ENCODE data around the gene ERGIC1. TPM values are rescaled to one million over a fixed set of nuclear protein-coding genes. Genes with fewer than 3 reads are reported as not detected.

Gene ERGIC1
- total RNA-seq, 1 donor from 2014 or later = 105 TPM

GRCh38 chr5:172901012-172901780, 67.1 kb downstream of the ERGIC1 start:
- Histone ChIP-seq H3K4me3 (ENCODE audit: low read depth, low read length) (no peak overlapping the region), H3K27me3 (ENCODE audit: control insufficient read depth, insufficient read depth, low read length) (no peaks in the 10 kb centered on the region), H3K36me3 (ENCODE audit: control insufficient read depth, insufficient read depth, low read length) (peaks cover 9% of the 10 kb centered on the region)
- FAIRE-seq (no peak), DNase-seq (ENCODE audit: low read depth) (no peak)
- TF ChIP-seq CTCF (IDR thresholded peaks at IDR 0.05; ENCODE audit: insufficient read depth, low read length, severe bottlenecking) = no peak

GRCh38 chr5:172901788-172902496, 67.9 kb downstream of the ERGIC1 start:
- DNase-seq (ENCODE audit: low read depth) (peak; percentile 43), FAIRE-seq (no peak)
- Histone ChIP-seq H3K4me3 (ENCODE audit: low read depth, low read length) (no peak overlapping the region), H3K36me3 (ENCODE audit: control insufficient read depth, insufficient read depth, low read length) (peaks cover 9% of the 10 kb centered on the region), H3K27me3 (ENCODE audit: control insufficient read depth, insufficient read depth, low read length) (no peaks in the 10 kb centered on the region)
- TF ChIP-seq CTCF (IDR thresholded peaks at IDR 0.05; ENCODE audit: insufficient read depth, low read length, severe bottlenecking) = no peak

GRCh38 chr5:172902497-172903472, 68.7 kb downstream of the ERGIC1 start:
- FAIRE-seq = no peak
- H3K4me3 ChIP-seq (ENCODE audit: low read depth, low read length) = no peak overlapping the region
- H3K27me3 ChIP-seq (ENCODE audit: control insufficient read depth, insufficient read depth, low read length) = no peaks in the 10 kb centered on the region
- peaks cover 7% of the 10 kb centered on the region for H3K36me3 ChIP-seq (ENCODE audit: control insufficient read depth, insufficient read depth, low read length)
- peak; percentile 73 for DNase-seq (ENCODE audit: low read depth)
- TF ChIP-seq CTCF (IDR thresholded peaks at IDR 0.05; ENCODE audit: insufficient read depth, low read length, severe bottlenecking) = peak; percentile 75

- H3K4me3 ChIP-seq (ENCODE audit: low read depth, low read length) = no peak overlapping the region
- FAIRE-seq = peak; percentile 58
Measured at GRCh38 chr5:172903790-172904189, 69.7 kb downstream of the ERGIC1 start.

More at GRCh38 chr5:172903790-172904189, 69.7 kb downstream of the ERGIC1 start:
- peaks cover 7% of the 10 kb centered on the region for H3K36me3 ChIP-seq (ENCODE audit: control insufficient read depth, insufficient read depth, low read length)
- TF ChIP-seq CTCF (IDR thresholded peaks at IDR 0.05; ENCODE audit: insufficient read depth, low read length, severe bottlenecking) = no peak
- no peaks in the 10 kb centered on the region for H3K27me3 ChIP-seq (ENCODE audit: control insufficient read depth, insufficient read depth, low read length)
- peak; percentile 95 for DNase-seq (ENCODE audit: low read depth)

Measured in bronchial epithelial cell (primary cell).